ENCODE measurements around the gene TIMM21. TPM values are rescaled to one million over a fixed set of nuclear protein-coding genes. Genes with fewer than 3 reads are reported as not detected.

The TIMM21 gene
- total RNA-seq, 1 experiment from 2014 or later: 15.6 TPM

GRCh38 chr18:74115046-74115445, 33.3 kb upstream of the TIMM21 start:
- Mint-ChIP-seq H3K4me3 (ENCODE audit: unreplicated experiment) (no peak overlapping the region), H3K27me3 (ENCODE audit: insufficient read depth, unreplicated experiment) (peaks cover 4% of the 10 kb centered on the region), H3K9me3 (ENCODE audit: unreplicated experiment) (no peaks in the 10 kb centered on the region), H3K36me3 (ENCODE audit: insufficient read depth, unreplicated experiment) (no peaks in the 10 kb centered on the region), H3K27ac (ENCODE audit: unreplicated experiment) (no peak overlapping the region), H3K4me1 (ENCODE audit: low read depth, unreplicated experiment) (no peaks in the 10 kb centered on the region)
- POLR2A ChIA-PET: no interaction called here
- Histone ChIP-seq H3K36me3 (ENCODE audit: control insufficient read depth, insufficient read depth, low read length) (no peaks in the 10 kb centered on the region), H3K4me1 (no peaks in the 10 kb centered on the region), H3K27me3 (replicated peaks; ENCODE audit: control insufficient read depth, insufficient read depth, low read length) (no peaks in the 10 kb centered on the region), H3K4me3 (ENCODE audit: low read depth, low read length) (no peak overlapping the region), H3K9me3 (no peaks in the 10 kb centered on the region)
- intact Hi-C loops (cut with micrococcal nuclease; ENCODE audit: unreplicated experiment): no loop called here
- DNase-seq: no peak
- no peak for TF ChIP-seq CTCF (IDR thresholded peaks at IDR 0.05; ENCODE audit: insufficient read depth in 1 of 2, low read depth in 1 of 2, low read length in 1 of 2, severe bottlenecking in 1 of 2, unreplicated experiment in 1 of 2)
- CTCF ChIA-PET: no interaction called here
- BruUV-seq (replicated peaks): no TSS peak

- intact Hi-C loops (cut with micrococcal nuclease; ENCODE audit: unreplicated experiment): loop anchor here (1.0 to 2.0 kb wide), 2 partner anchors 35 to 76 kb away; no protein-coding TSS in a partner anchor
- no TSS peak for BruUV-seq (replicated peaks)
- Mint-ChIP-seq H3K4me1 (ENCODE audit: low read depth, unreplicated experiment) (no peaks in the 10 kb centered on the region), H3K27ac (ENCODE audit: unreplicated experiment) (no peak overlapping the region), H3K9me3 (ENCODE audit: unreplicated experiment) (no peaks in the 10 kb centered on the region), H3K4me3 (ENCODE audit: unreplicated experiment) (no peak overlapping the region), H3K36me3 (ENCODE audit: insufficient read depth, unreplicated experiment) (no peaks in the 10 kb centered on the region), H3K27me3 (ENCODE audit: insufficient read depth, unreplicated experiment) (peaks cover 4% of the 10 kb centered on the region)
- CTCF ChIA-PET: interaction anchor here (0.9 kb wide), 1 partner anchor 34 kb away, joined by 3 read pairs; no protein-coding TSS in a partner anchor
- Histone ChIP-seq H3K36me3 (ENCODE audit: control insufficient read depth, insufficient read depth, low read length) (no peaks in the 10 kb centered on the region), H3K27me3 (replicated peaks; ENCODE audit: control insufficient read depth, insufficient read depth, low read length) (no peaks in the 10 kb centered on the region), H3K9me3 (no peaks in the 10 kb centered on the region), H3K4me3 (ENCODE audit: low read depth, low read length) (no peak overlapping the region), H3K4me1 (no peaks in the 10 kb centered on the region)
- DNase-seq: no peak
- peak; percentile 20 to 49 for TF ChIP-seq CTCF (IDR thresholded peaks at IDR 0.05; ENCODE audit: insufficient read depth in 1 of 2, low read depth in 1 of 2, low read length in 1 of 2, severe bottlenecking in 1 of 2, unreplicated experiment in 1 of 2)
- POLR2A ChIA-PET: no interaction called here
Measured at GRCh38 chr18:74116633-74117554, 31.4 kb upstream of the TIMM21 start.

- no peaks in the 10 kb centered on the region for H3K4me1 Mint-ChIP-seq (ENCODE audit: low read depth, unreplicated experiment)
- intact Hi-C loops (cut with micrococcal nuclease; ENCODE audit: unreplicated experiment): no loop called here
- no peaks in the 10 kb centered on the region for H3K36me3 Mint-ChIP-seq (ENCODE audit: insufficient read depth, unreplicated experiment)
- POLR2A ChIA-PET: no interaction called here
- Histone ChIP-seq H3K36me3 (ENCODE audit: control insufficient read depth, insufficient read depth, low read length) (no peaks in the 10 kb centered on the region), H3K27me3 (replicated peaks; ENCODE audit: control insufficient read depth, insufficient read depth, low read length) (no peaks in the 10 kb centered on the region), H3K9me3 (no peaks in the 10 kb centered on the region), H3K4me3 (ENCODE audit: low read depth, low read length) (no peak overlapping the region), H3K4me1 (no peaks in the 10 kb centered on the region)
- no peak overlapping the region for H3K27ac Mint-ChIP-seq (ENCODE audit: unreplicated experiment)
- H3K4me3 Mint-ChIP-seq (ENCODE audit: unreplicated experiment): no peak overlapping the region
- peaks cover 17% of the 10 kb centered on the region for H3K27me3 Mint-ChIP-seq (ENCODE audit: insufficient read depth, unreplicated experiment)
- DNase-seq: no peak
- no peaks in the 10 kb centered on the region for H3K9me3 Mint-ChIP-seq (ENCODE audit: unreplicated experiment)
- CTCF ChIA-PET: no interaction called here
- no TSS peak for BruUV-seq (replicated peaks)
- no peak for TF ChIP-seq CTCF (IDR thresholded peaks at IDR 0.05; ENCODE audit: insufficient read depth in 1 of 2, low read depth in 1 of 2, low read length in 1 of 2, severe bottlenecking in 1 of 2, unreplicated experiment in 1 of 2)
Measured at GRCh38 chr18:74123200-74123599, 25.1 kb upstream of the TIMM21 start.

All from Caco-2 (cell line).